NCI-H446 treated with DMSO at 0.1 percent for 48 hours (cell line): Measurements from ENCODE around the gene MIPOL1.
"Not testable (repeated sequence)": the region's sequence is repeated elsewhere in the genome, so short reads cannot be mapped to it uniquely, and the experiment has no call there.

Experiments
- DNase-seq: peaks from one replicate; lab custom pipeline; 2025; lab: John Stamatoyannopoulos, UW

MIPOL1 gene

GRCh38 chr14:37187294-37187693, 10.4 kb upstream of the MIPOL1 start:
- DNase-seq, result no peak

GRCh38 chr14:37187840-37188577, 9.7 kb upstream of the MIPOL1 start:
- not testable (repeated sequence) for DNase-seq

GRCh38 chr14:37189733-37190132, 8.0 kb upstream of the MIPOL1 start:
- DNase-seq, result not testable (repeated sequence)

GRCh38 chr14:37194698-37195097, 3.0 kb upstream of the MIPOL1 start:
- no peak for DNase-seq

- no peak for DNase-seq
Observed at GRCh38 chr14:37195327-37195726, 2.4 kb upstream of the MIPOL1 start.

- no peak for DNase-seq
Observed at GRCh38 chr14:37196604-37197420, 925 bp upstream of the MIPOL1 start.

GRCh38 chr14:37198273-37198598, 499 bp downstream of the MIPOL1 start:
- no peak for DNase-seq

GRCh38 chr14:37198907-37199306, 1.2 kb downstream of the MIPOL1 start:
- DNase-seq, result no peak

GRCh38 chr14:37201724-37202123, 4.0 kb downstream of the MIPOL1 start:
- DNase-seq, result no peak

- no peak for DNase-seq
Observed at GRCh38 chr14:37202265-37202664, 4.5 kb downstream of the MIPOL1 start.

- no peak for DNase-seq
Observed at GRCh38 chr14:37202812-37203211, 5.1 kb downstream of the MIPOL1 start.

- no peak for DNase-seq
Observed at GRCh38 chr14:37203423-37203822, 5.7 kb downstream of the MIPOL1 start.

GRCh38 chr14:37205623-37206605, 8.2 kb downstream of the MIPOL1 start:
- not testable (repeated sequence) for DNase-seq

GRCh38 chr14:37209617-37210016, 11.9 kb downstream of the MIPOL1 start:
- not testable (repeated sequence) for DNase-seq

GRCh38 chr14:37210448-37210847, 12.7 kb downstream of the MIPOL1 start:
- no peak for DNase-seq

GRCh38 chr14:37213016-37213415, 15.3 kb downstream of the MIPOL1 start:
- no peak for DNase-seq

- no peak for DNase-seq
Observed at GRCh38 chr14:37215345-37215744, 17.6 kb downstream of the MIPOL1 start.

- DNase-seq, result no peak
Observed at GRCh38 chr14:37221073-37221472, 23.3 kb downstream of the MIPOL1 start.

GRCh38 chr14:37223947-37224474, 26.3 kb downstream of the MIPOL1 start:
- no peak for DNase-seq

- DNase-seq, result not testable (repeated sequence)
Observed at GRCh38 chr14:37225668-37226067, 27.9 kb downstream of the MIPOL1 start.

GRCh38 chr14:37230551-37231194, 32.9 kb downstream of the MIPOL1 start:
- DNase-seq, result peak; percentile 67
